NT2/D1 (cell line): ENCODE results near the gene CD9.
"Not testable (repeated sequence)": the region's sequence is repeated elsewhere in the genome, so short reads cannot be mapped to it uniquely, and the experiment has no call there.

ENCODE experiments used
- YY1 ChIP-seq: IDR thresholded peaks from 2 replicates; pipeline ENCODE4 v1.6.1; 2011; ENCODE audit not compliant: insufficient read length, insufficient read depth
- ZNF274 ChIP-seq: IDR thresholded peaks from 2 replicates; pipeline ENCODE4 v1.6.1; 2011; ENCODE audit warnings: mild to moderate bottlenecking, low read depth, low read length

- TF ChIP-seq ZNF274, YY1: not testable (repeated sequence)
Measured at GRCh38 chr12:6209428-6209827, 9.2 kb downstream of the CD9 start.
